Measurements from ENCODE around the gene ARID5B.

DNA sequence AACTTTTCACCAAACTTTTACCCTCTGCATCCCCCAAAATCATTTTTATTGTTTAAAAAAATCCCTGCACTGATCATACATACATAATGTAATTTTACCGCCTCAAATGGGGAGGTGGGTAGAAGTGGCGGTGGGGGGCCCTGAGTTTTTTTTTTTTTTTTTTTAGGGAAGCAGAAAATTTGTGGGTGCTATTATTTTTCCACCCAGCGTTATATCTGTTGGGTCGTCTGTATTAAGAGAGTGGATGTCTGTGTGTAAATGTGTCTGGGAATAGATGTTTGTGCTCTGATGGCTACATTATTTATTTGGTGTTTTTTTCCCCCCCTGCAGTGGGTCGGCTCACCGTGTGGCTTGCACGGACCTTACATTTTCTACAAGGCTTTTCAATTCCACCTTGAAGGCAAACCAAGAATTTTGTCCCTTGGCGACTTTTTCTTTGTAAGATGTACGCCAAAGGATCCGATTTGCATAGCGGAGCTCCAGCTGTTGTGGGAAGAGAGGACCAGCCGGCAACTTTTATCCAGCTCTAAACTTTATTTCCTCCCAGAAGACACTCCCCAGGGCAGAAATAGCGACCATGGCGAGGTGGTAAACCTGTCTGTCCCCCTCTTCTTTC, 438 bp downstream of the ARID5B start:
- TF ChIP-seq ELF4 (IDR thresholded peaks at IDR 0.05): no peak
- no peak for TF ChIP-seq SP1 (IDR thresholded peaks at IDR 0.05)
- TF ChIP-seq ARNT (IDR thresholded peaks at IDR 0.05): no peak
- no peak for TF ChIP-seq SUZ12 (IDR thresholded peaks at IDR 0.05)
- no peak for TF ChIP-seq FOXM1 (IDR thresholded peaks at IDR 0.05; ENCODE audit: borderline replicate concordance)
- TF ChIP-seq TARDBP (IDR thresholded peaks at IDR 0.05): no peak
- TF ChIP-seq L3MBTL2 (conservative IDR thresholded peaks at IDR 0.05): no peak
- no peak for TF ChIP-seq CTBP1 (IDR thresholded peaks at IDR 0.05; ENCODE audit: borderline replicate concordance)
- TF ChIP-seq BHLHE40 (IDR thresholded peaks at IDR 0.05; ENCODE audit: borderline replicate concordance): no peak
- no peak for TF ChIP-seq NFRKB (IDR thresholded peaks at IDR 0.05)
- no peak for TF ChIP-seq FOXK2 (IDR thresholded peaks at IDR 0.05)
- TF ChIP-seq LEF1 (IDR thresholded peaks at IDR 0.05; ENCODE audit: borderline replicate concordance): no peak
- no peak for TF ChIP-seq HDGF (IDR thresholded peaks at IDR 0.05; ENCODE audit: borderline replicate concordance)

Measured in HEK293T (cell line).